Measurements from ENCODE around the gene MOB3B. TPM values are rescaled to one million over a fixed set of nuclear protein-coding genes. Genes with fewer than 3 reads are reported as not detected.

Gene MOB3B
- total and polyA plus RNA-seq, 10 of the 15 experiments (the other 5 are each of a cell fraction or from before 2014, with no cell fraction given): 0.44 to 2.7 (median 0.91) TPM

GRCh38 chr9:27519466-27520465, 9.8 kb downstream of the MOB3B start:
- intact Hi-C loops (cut with micrococcal nuclease; ENCODE audit: unreplicated experiment): no loop called here
- FAIRE-seq: no peak
- no peaks in the 10 kb centered on the region for H3K79me2 ChIP-seq (ENCODE audit: control insufficient read depth, insufficient read depth, low read length)

More at GRCh38 chr9:27519466-27520465, 9.8 kb downstream of the MOB3B start:
- no peak for ATAC-seq
- ChIA-PET POLR2A (no interaction called here), SMC1A (ENCODE audit: uncharacterized antibody, unreplicated experiment) (no interaction called here), CTCF (no interaction called here), RAD21 (ENCODE audit: unreplicated experiment) (interaction anchor here (0.7 kb wide), 1 partner anchor 141 kb away, joined by 3 read pairs; no protein-coding TSS in a partner anchor)
- H3K27ac ChIP-seq (ENCODE audit: control insufficient read depth, insufficient read depth): no peak overlapping the region
- no peak overlapping the region for H3K4me2 ChIP-seq (ENCODE audit: control insufficient read depth, insufficient read depth)
- DNase-seq (ENCODE audit: low read depth, low spot score): no peak
- BruUV-seq (replicated peaks): no TSS peak
- TF ChIP-seq EZH2 (IDR thresholded peaks at IDR 0.05; ENCODE audit: borderline replicate concordance, control insufficient read depth, low read depth, low read length): no peak
- TF ChIP-seq REST (IDR thresholded peaks at IDR 0.05; ENCODE audit: low read depth, low read length): no peak
- no peak for TF ChIP-seq MTA3 (IDR thresholded peaks at IDR 0.05; ENCODE audit: borderline replicate concordance, low read length)
- TF ChIP-seq YY1 (IDR thresholded peaks at IDR 0.05; ENCODE audit: low read depth, low read length): no peak
- TF ChIP-seq ASH2L (IDR thresholded peaks at IDR 0.05; ENCODE audit: borderline replicate concordance, low read depth): no peak
- TF ChIP-seq SIX5 (IDR thresholded peaks at IDR 0.05; ENCODE audit: low read depth, low read length, severe bottlenecking): no peak
- TF ChIP-seq, protein P1, sequence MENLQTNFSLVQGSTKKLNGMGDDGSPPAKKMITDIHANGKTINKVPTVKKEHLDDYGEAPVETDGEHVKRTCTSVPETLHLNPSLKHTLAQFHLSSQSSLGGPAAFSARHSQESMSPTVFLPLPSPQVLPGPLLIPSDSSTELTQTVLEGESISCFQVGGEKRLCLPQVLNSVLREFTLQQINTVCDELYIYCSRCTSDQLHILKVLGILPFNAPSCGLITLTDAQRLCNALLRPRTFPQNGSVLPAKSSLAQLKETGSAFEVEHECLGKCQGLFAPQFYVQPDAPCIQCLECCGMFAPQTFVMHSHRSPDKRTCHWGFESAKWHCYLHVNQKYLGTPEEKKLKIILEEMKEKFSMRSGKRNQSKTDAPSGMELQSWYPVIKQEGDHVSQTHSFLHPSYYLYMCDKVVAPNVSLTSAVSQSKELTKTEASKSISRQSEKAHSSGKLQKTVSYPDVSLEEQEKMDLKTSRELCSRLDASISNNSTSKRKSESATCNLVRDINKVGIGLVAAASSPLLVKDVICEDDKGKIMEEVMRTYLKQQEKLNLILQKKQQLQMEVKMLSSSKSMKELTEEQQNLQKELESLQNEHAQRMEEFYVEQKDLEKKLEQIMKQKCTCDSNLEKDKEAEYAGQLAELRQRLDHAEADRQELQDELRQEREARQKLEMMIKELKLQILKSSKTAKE (IDR thresholded peaks at IDR 0.05; ENCODE audit: low read depth, poor library complexity, severe bottlenecking): no peak
- no peak for TF ChIP-seq SMARCA5 (IDR thresholded peaks at IDR 0.05)
- H3K9ac ChIP-seq (ENCODE audit: control insufficient read depth, insufficient read depth, low read length): no peak overlapping the region
- in situ Hi-C loops (cut with MboI): no loop called here
- H2AFZ ChIP-seq (ENCODE audit: control insufficient read depth, low read depth, low read length): no peak overlapping the region
- no peak overlapping the region for H3K4me3 ChIP-seq
- 60% methylated on average over 10 of the region's 10 CpGs for WGBS (ENCODE audit: insufficient coverage, insufficient replicate concordance, low lambda C conversion rate, missing lambda C conversion rate)
- no peaks in the 10 kb centered on the region for H3K4me1 ChIP-seq (ENCODE audit: control insufficient read depth, insufficient read depth, low read length)
- H3K36me3 ChIP-seq (ENCODE audit: control insufficient read depth in 2 of 2, insufficient read depth in 2 of 2, low read length in 1 of 2): no peaks in the 10 kb centered on the region
- H3K9me3 ChIP-seq (replicated peaks; ENCODE audit: control insufficient read depth, insufficient read depth, low read length): no peaks in the 10 kb centered on the region
- no peaks in the 10 kb centered on the region for H3K27me3 ChIP-seq (replicated peaks in 1 of 2; ENCODE audit: control insufficient read depth in 2 of 2, insufficient read depth in 2 of 2, low read length in 1 of 2)
- H4K20me1 ChIP-seq (ENCODE audit: control insufficient read depth, insufficient read depth): no peaks in the 10 kb centered on the region

All from GM12878 (cell line).